Osteocyte (in vitro differentiated cells): ENCODE results near the gene ACSS3. TPM values are rescaled to one million over a fixed set of nuclear protein-coding genes. Genes with fewer than 3 reads are reported as not detected.
A peak's percentile ranks its signal among the peaks of the same experiment; 100 is the strongest.

Source experiments
- DNase-seq: peaks from one replicate; pipeline ENCODE4 v3.0.0; 2021; ENCODE audit warnings: mixed read lengths; ENCODE audit not compliant: unreplicated experiment; ENCODE audit errors: extremely low spot score
- H3K27ac Mint-ChIP-seq: one replicate; pipeline ENCODE4 v1.8.0; 2021; ENCODE audit warnings: mild to moderate bottlenecking, mixed read lengths; ENCODE audit not compliant: unreplicated experiment
- H3K27me3 Mint-ChIP-seq: one replicate; pipeline ENCODE4 v1.8.0; 2021; ENCODE audit warnings: mixed read lengths; ENCODE audit not compliant: unreplicated experiment
- H3K36me3 Mint-ChIP-seq: one replicate; pipeline ENCODE4 v1.8.0; 2021; ENCODE audit warnings: mixed read lengths; ENCODE audit not compliant: unreplicated experiment
- H3K4me1 Mint-ChIP-seq: one replicate; pipeline ENCODE4 v1.8.0; 2021; ENCODE audit warnings: mixed read lengths; ENCODE audit not compliant: unreplicated experiment
- H3K4me3 Mint-ChIP-seq: one replicate; pipeline ENCODE4 v1.8.0; 2021; ENCODE audit warnings: mild to moderate bottlenecking, moderate library complexity, mixed read lengths; ENCODE audit not compliant: unreplicated experiment
- H3K9me3 Mint-ChIP-seq: one replicate; pipeline ENCODE4 v1.8.0; 2021; ENCODE audit warnings: mixed read lengths; ENCODE audit not compliant: unreplicated experiment
- total RNA-seq: library from RNA; stranded (reverse); gene quantifications from 2 replicates; pipeline ENCODE4 v1.2.1, GENCODE V29; 2021
- TF ChIP-seq, protein P1 (sequence below): fragments of 200-600 bp; sonication (generic); IDR thresholded peaks from 2 replicates; pipeline ENCODE4 v1.5.0; 2021; ENCODE audit warnings: antibody characterized with exemption, mild to moderate bottlenecking, moderate library complexity

Gene ACSS3
- total RNA-seq, 1 donor from 2014 or later = 5.6 TPM

DNA sequence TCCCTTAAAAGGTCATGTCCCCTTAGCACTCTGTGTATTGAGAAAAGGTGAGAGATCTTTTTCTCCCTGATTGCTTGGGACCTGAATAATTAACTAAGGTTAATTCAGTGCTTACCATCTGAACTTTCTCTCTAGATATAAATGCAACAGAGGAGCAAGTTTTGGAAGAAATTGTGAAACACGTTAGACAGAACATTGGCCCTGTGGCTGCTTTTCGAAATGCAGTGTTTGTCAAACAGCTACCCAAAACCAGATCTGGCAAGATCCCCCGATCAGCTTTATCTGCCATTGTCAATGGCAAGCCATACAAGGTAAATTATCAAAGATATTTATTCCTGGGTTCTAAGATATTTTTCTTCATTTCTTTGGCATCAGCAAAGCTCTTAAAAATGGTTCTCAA is 175.5 kb downstream of the ACSS3 start:
- H3K36me3 Mint-ChIP-seq = no peaks in the 10 kb centered on the region
- H3K9me3 Mint-ChIP-seq = no peaks in the 10 kb centered on the region
- no peak overlapping the region for H3K4me3 Mint-ChIP-seq
- DNase-seq = no peak
- no peaks in the 10 kb centered on the region for H3K27me3 Mint-ChIP-seq
- H3K4me1 Mint-ChIP-seq = peaks cover 5% of the 10 kb centered on the region
- TF ChIP-seq, protein P1, sequence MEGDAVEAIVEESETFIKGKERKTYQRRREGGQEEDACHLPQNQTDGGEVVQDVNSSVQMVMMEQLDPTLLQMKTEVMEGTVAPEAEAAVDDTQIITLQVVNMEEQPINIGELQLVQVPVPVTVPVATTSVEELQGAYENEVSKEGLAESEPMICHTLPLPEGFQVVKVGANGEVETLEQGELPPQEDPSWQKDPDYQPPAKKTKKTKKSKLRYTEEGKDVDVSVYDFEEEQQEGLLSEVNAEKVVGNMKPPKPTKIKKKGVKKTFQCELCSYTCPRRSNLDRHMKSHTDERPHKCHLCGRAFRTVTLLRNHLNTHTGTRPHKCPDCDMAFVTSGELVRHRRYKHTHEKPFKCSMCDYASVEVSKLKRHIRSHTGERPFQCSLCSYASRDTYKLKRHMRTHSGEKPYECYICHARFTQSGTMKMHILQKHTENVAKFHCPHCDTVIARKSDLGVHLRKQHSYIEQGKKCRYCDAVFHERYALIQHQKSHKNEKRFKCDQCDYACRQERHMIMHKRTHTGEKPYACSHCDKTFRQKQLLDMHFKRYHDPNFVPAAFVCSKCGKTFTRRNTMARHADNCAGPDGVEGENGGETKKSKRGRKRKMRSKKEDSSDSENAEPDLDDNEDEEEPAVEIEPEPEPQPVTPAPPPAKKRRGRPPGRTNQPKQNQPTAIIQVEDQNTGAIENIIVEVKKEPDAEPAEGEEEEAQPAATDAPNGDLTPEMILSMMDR = no peak
- no peak overlapping the region for H3K27ac Mint-ChIP-seq

DNA sequence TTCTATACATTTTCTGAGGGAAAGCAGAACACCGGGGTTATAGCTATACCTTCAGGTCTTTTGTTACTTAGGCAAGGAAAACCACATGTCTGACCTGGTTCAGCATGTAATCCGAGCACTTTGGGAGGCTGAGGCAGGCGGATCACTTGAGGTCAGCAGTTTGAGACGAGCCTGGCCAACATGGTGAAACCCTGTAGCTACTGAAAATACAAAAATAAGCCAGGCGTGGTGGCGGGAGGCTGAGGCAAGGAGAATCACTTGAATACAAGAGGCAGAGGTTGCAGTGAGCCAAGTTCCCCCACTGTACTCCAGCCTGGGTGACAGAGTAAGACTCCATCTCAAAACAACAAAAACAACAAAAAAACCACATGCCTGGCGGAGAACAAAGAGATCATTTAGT is 177.6 kb downstream of the ACSS3 start:
- H3K4me3 Mint-ChIP-seq = no peak overlapping the region
- no peaks in the 10 kb centered on the region for H3K36me3 Mint-ChIP-seq
- H3K27me3 Mint-ChIP-seq = no peaks in the 10 kb centered on the region
- no peak for DNase-seq
- no peaks in the 10 kb centered on the region for H3K9me3 Mint-ChIP-seq
- H3K4me1 Mint-ChIP-seq = peaks cover 5% of the 10 kb centered on the region
- TF ChIP-seq, protein P1 = no peak
- no peak overlapping the region for H3K27ac Mint-ChIP-seq

DNA sequence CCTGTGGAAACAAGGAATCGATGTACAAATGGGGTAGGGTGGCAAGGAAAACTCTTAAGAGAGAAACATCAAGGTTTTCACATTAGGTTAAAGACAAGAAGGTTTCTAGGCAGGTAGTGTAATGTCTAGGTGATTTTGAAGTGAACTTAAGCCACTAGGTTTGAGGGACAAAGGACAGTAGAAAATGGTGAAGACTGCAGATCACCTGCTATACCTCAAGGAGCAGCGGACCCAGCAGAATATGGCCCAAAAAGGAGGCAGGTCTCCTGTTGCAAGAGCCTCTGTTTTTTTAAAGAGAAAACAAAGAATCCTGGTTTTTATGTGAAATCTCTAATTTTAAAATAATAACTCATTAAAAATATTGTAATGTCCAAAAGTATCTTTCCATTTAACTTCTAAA is 178.1 kb downstream of the ACSS3 start:
- TF ChIP-seq, protein P1 = no peak
- no peak overlapping the region for H3K4me3 Mint-ChIP-seq
- no peaks in the 10 kb centered on the region for H3K27me3 Mint-ChIP-seq
- no peak for DNase-seq
- no peaks in the 10 kb centered on the region for H3K9me3 Mint-ChIP-seq
- H3K4me1 Mint-ChIP-seq = peaks cover 5% of the 10 kb centered on the region
- H3K36me3 Mint-ChIP-seq = no peaks in the 10 kb centered on the region
- H3K27ac Mint-ChIP-seq = no peak overlapping the region

DNA sequence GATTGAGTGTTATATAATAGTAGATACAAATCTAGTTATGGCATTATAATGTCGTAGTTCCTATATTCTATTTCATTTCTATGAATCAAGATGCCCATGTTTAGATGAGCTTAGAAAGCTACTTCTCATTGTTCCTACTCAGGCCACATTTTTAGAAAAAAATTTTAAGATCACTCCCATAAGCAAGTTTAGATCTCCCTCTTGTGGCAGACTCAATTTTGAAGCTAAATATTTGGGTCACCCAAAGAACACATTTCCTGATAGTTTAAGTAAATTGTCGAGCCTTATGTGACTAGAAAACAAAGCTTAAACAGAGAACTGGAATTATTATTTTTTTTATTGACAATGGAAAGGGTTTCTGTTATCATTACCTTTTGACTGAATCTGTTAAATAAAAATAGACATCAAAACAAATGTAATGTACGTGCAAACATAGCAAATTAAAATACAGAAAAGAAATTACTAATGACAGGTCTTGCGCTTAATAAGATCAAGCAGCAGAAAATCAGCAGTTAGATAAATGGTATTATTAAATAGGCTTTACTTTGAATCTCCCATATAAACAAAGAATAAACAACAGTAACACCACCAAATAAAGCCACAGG is 180.2 kb downstream of the ACSS3 start:
- H3K36me3 Mint-ChIP-seq = no peaks in the 10 kb centered on the region
- no peak for DNase-seq
- no peaks in the 10 kb centered on the region for H3K27me3 Mint-ChIP-seq
- no peak overlapping the region for H3K4me3 Mint-ChIP-seq
- no peaks in the 10 kb centered on the region for H3K9me3 Mint-ChIP-seq
- no peak overlapping the region for H3K27ac Mint-ChIP-seq
- H3K4me1 Mint-ChIP-seq = peaks cover 13% of the 10 kb centered on the region
- TF ChIP-seq, protein P1 = peak; percentile 75

DNA sequence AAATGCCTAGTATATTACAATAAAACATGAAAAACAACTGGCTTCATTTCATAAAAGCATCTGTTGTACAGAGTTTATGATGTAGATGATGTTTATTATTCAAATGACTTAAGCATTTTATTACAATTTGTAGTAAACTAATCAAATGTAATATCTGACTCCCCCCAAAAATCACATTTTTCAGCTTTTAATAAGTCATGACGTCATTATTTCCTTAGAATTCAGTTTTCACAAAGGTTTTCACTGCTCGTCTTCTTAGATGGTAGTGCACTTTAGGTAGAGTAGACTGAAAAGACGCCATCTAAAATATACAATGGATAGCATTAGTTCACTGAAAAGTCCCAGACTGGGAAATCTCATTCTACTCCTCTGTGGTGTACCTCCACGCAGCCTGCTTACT is 181.5 kb downstream of the ACSS3 start:
- TF ChIP-seq, protein P1 = no peak
- Mint-ChIP-seq H3K9me3 (no peaks in the 10 kb centered on the region), H3K4me3 (no peak overlapping the region), H3K27me3 (no peaks in the 10 kb centered on the region), H3K36me3 (no peaks in the 10 kb centered on the region), H3K27ac (no peak overlapping the region), H3K4me1 (peaks cover 16% of the 10 kb centered on the region)
- DNase-seq = no peak
